ENCODE measurements around the gene SZT2. TPM values are rescaled to one million over a fixed set of nuclear protein-coding genes. Genes with fewer than 3 reads are reported as not detected.
"Not testable (repeated sequence)": the region's sequence is repeated elsewhere in the genome, so short reads cannot be mapped to it uniquely, and the experiment has no call there.

The SZT2 gene
- total and polyA plus RNA-seq, 4 experiments from 2014 or later = 0.69 to 153 (median 72.1) TPM

- H3K27me3 Mint-ChIP-seq; H3K27ac ChIP-seq (ENCODE audit: low read depth, low read length); DNase-seq; POLR2A ChIA-PET (ENCODE audit: partially characterized antibody); H3K4me3 Mint-ChIP-seq; H3K4me3 ChIP-seq (ENCODE audit: low read length in 2 of 2); H3K27me3 ChIP-seq (ENCODE audit: insufficient read depth, low read length); H3K4me1 Mint-ChIP-seq; H3K27ac Mint-ChIP-seq; intact Hi-C loops (cut with micrococcal nuclease); H3K9me3 ChIP-seq (ENCODE audit: control insufficient read depth in 1 of 2, low read length in 2 of 2); H3K36me3 Mint-ChIP-seq; CTCF ChIA-PET (ENCODE audit: partially characterized antibody); H3K4me1 ChIP-seq (ENCODE audit: insufficient read depth, low read length); H3K9me3 Mint-ChIP-seq; H3K36me3 ChIP-seq (ENCODE audit: insufficient read depth, low read length): not testable (repeated sequence)
Observed at GRCh38 chr1:43475611-43476401, 86.1 kb downstream of the SZT2 start.

GRCh38 chr1:43477716-43478115 is 88.0 kb downstream of the SZT2 start:
- Mint-ChIP-seq H3K4me3 (no peak overlapping the region), H3K27ac (no peak overlapping the region), H3K4me1 (peaks cover 0 to 4% (median 2%) of the 10 kb centered on the region in 4 donors), H3K27me3 (peaks cover 2 to 10% of the 10 kb centered on the region in 2 donors), H3K9me3 (no peaks in the 10 kb centered on the region), H3K36me3 (no peaks in the 10 kb centered on the region)
- no peak overlapping the region for H3K4me3 ChIP-seq (ENCODE audit: low read length in 2 of 2)
- no peaks in the 10 kb centered on the region for H3K4me1 ChIP-seq (ENCODE audit: insufficient read depth, low read length)
- H3K27ac ChIP-seq (ENCODE audit: low read depth, low read length) = no peak overlapping the region
- intact Hi-C loops (cut with micrococcal nuclease) = no loop called here
- no peak for DNase-seq
- H3K36me3 ChIP-seq (ENCODE audit: insufficient read depth, low read length) = no peaks in the 10 kb centered on the region
- no peaks in the 10 kb centered on the region for H3K9me3 ChIP-seq (ENCODE audit: control insufficient read depth in 1 of 2, low read length in 2 of 2)
- ChIA-PET POLR2A (ENCODE audit: partially characterized antibody) (no interaction called here), CTCF (ENCODE audit: partially characterized antibody) (no interaction called here)
- no peaks in the 10 kb centered on the region for H3K27me3 ChIP-seq (ENCODE audit: insufficient read depth, low read length)

DNA sequence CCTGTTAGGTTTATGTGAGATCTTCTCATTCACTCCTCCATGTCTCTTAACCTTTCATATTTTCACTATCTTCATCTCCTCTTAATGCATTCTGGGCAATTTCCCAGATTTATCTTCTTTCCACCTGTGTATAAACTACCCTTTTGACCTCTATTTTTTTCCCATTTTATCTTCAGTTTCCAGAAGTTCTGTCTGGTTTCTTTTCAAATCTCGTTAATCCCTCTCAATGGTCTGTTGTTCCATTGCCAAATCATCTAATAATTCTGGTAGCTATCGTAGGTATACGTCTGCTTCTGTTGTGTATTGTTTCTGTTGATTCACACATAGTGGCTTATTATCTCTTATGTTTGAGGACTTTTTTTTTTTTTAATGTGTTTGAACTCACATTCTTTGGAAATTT is 89.7 kb downstream of the SZT2 start:
- Histone ChIP-seq H3K4me1 (ENCODE audit: insufficient read depth, low read length) (no peaks in the 10 kb centered on the region), H3K27ac (ENCODE audit: low read depth, low read length) (no peak overlapping the region), H3K27me3 (ENCODE audit: insufficient read depth, low read length) (no peaks in the 10 kb centered on the region), H3K4me3 (ENCODE audit: low read length in 2 of 2) (no peak overlapping the region), H3K9me3 (ENCODE audit: control insufficient read depth in 1 of 2, low read length in 2 of 2) (no peaks in the 10 kb centered on the region), H3K36me3 (ENCODE audit: insufficient read depth, low read length) (no peaks in the 10 kb centered on the region)
- POLR2A ChIA-PET (ENCODE audit: partially characterized antibody) = no interaction called here
- Mint-ChIP-seq H3K27ac (no peak overlapping the region), H3K4me3 (no peak overlapping the region), H3K36me3 (no peaks in the 10 kb centered on the region), H3K27me3 (peaks cover under 1 to 5% of the 10 kb centered on the region in 2 donors), H3K4me1 (peaks cover 0 to 4% (median 2%) of the 10 kb centered on the region in 4 donors), H3K9me3 (no peaks in the 10 kb centered on the region)
- DNase-seq = no peak
- CTCF ChIA-PET (ENCODE audit: partially characterized antibody) = no interaction called here
- intact Hi-C loops (cut with micrococcal nuclease) = no loop called here

- Mint-ChIP-seq H3K4me1 (peaks cover 0 to 4% (median 2%) of the 10 kb centered on the region in 4 donors), H3K36me3 (no peaks in the 10 kb centered on the region), H3K27ac (no peak overlapping the region), H3K4me3 (no peak overlapping the region), H3K9me3 (no peaks in the 10 kb centered on the region), H3K27me3 (peaks cover 0 to 2% of the 10 kb centered on the region in 2 donors)
- intact Hi-C loops (cut with micrococcal nuclease) = no loop called here
- Histone ChIP-seq H3K9me3 (ENCODE audit: control insufficient read depth in 1 of 2, low read length in 2 of 2) (no peaks in the 10 kb centered on the region), H3K27ac (ENCODE audit: low read depth, low read length) (no peak overlapping the region), H3K36me3 (ENCODE audit: insufficient read depth, low read length) (no peaks in the 10 kb centered on the region), H3K4me1 (ENCODE audit: insufficient read depth, low read length) (no peaks in the 10 kb centered on the region), H3K4me3 (ENCODE audit: low read length in 2 of 2) (no peak overlapping the region), H3K27me3 (ENCODE audit: insufficient read depth, low read length) (no peaks in the 10 kb centered on the region)
- ChIA-PET CTCF (ENCODE audit: partially characterized antibody) (interaction anchor here (0.8 kb wide), 1 partner anchor 45 kb away, joined by 6 read pairs; no protein-coding TSS in a partner anchor), POLR2A (ENCODE audit: partially characterized antibody) (interaction anchor here (1.1 kb wide), 1 partner anchor 27 kb away, joined by 3 read pairs; the partner anchor contains the start of gene HYI)
- DNase-seq = no peak
Observed at GRCh38 chr1:43481491-43481890, 91.8 kb downstream of the SZT2 start.

DNA sequence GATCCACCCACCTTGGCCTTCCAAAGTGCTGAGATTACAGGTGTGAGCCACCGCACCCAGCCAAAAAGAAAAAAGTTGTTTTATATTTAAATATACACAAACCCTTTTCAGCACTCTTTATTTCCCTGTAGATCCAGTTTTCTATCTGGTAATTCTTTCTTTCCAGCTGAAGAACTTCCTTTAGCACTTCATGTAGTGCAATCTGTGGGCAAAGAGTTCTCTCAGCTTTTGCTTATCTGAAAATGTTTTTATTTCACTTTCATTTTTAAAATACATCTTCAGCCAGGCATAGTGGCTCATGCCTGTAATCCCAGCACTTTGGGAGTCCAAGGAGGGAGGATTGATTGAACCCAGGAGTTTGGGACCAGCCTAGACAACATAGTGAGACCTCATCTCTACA is 92.5 kb downstream of the SZT2 start:
- peaks cover 0 to 4% (median 2%) of the 10 kb centered on the region in 4 donors for H3K4me1 Mint-ChIP-seq
- H3K27ac ChIP-seq (ENCODE audit: low read depth, low read length) = no peak overlapping the region
- peaks cover 0 to 6% (median 3%) of the 10 kb centered on the region in 8 donors for H3K9me3 Mint-ChIP-seq
- no peak overlapping the region for H3K4me3 ChIP-seq (ENCODE audit: low read length in 2 of 2)
- intact Hi-C loops (cut with micrococcal nuclease) = no loop called here
- no peaks in the 10 kb centered on the region for H3K36me3 ChIP-seq (ENCODE audit: insufficient read depth, low read length)
- H3K9me3 ChIP-seq (ENCODE audit: control insufficient read depth in 1 of 2, low read length in 2 of 2) = no peaks in the 10 kb centered on the region
- H3K4me3 Mint-ChIP-seq = peak overlapping the region in 2 of 8 donors; percentile 24 to 59
- H3K27me3 Mint-ChIP-seq = peaks cover 1 to 3% of the 10 kb centered on the region in 2 donors
- peaks cover 0 to 2% of the 10 kb centered on the region in 2 donors for H3K36me3 Mint-ChIP-seq
- ChIA-PET POLR2A (ENCODE audit: partially characterized antibody) (interaction anchor here (1.1 kb wide), 1 partner anchor 28 kb away, joined by 3 read pairs; the partner anchor contains the start of gene HYI), CTCF (ENCODE audit: partially characterized antibody) (interaction anchor here (0.8 kb wide), 1 partner anchor 44 kb away, joined by 6 read pairs; no protein-coding TSS in a partner anchor)
- no peak for DNase-seq
- no peaks in the 10 kb centered on the region for H3K4me1 ChIP-seq (ENCODE audit: insufficient read depth, low read length)
- H3K27ac Mint-ChIP-seq = peak overlapping the region in 1 of 7 donors; percentile 65
- H3K27me3 ChIP-seq (ENCODE audit: insufficient read depth, low read length) = no peaks in the 10 kb centered on the region

GRCh38 chr1:43484367-43484766 is 94.7 kb downstream of the SZT2 start:
- POLR2A ChIA-PET (ENCODE audit: partially characterized antibody) = no interaction called here
- no peak overlapping the region for H3K4me3 ChIP-seq (ENCODE audit: low read length in 2 of 2)
- H3K27ac Mint-ChIP-seq = peak overlapping the region in 1 of 7 donors; percentile 59
- no peak overlapping the region for H3K27ac ChIP-seq (ENCODE audit: low read depth, low read length)
- DNase-seq = no peak
- H3K27me3 ChIP-seq (ENCODE audit: insufficient read depth, low read length) = no peaks in the 10 kb centered on the region
- H3K9me3 ChIP-seq (ENCODE audit: control insufficient read depth in 1 of 2, low read length in 2 of 2) = no peaks in the 10 kb centered on the region
- peaks cover 2 to 25% (median 21%) of the 10 kb centered on the region in 8 donors for H3K9me3 Mint-ChIP-seq
- CTCF ChIA-PET (ENCODE audit: partially characterized antibody) = no interaction called here
- peaks cover 0 to 8% of the 10 kb centered on the region in 2 donors for H3K36me3 Mint-ChIP-seq
- H3K27me3 Mint-ChIP-seq = peaks cover 1 to 3% of the 10 kb centered on the region in 2 donors
- no peaks in the 10 kb centered on the region for H3K4me1 ChIP-seq (ENCODE audit: insufficient read depth, low read length)
- no peaks in the 10 kb centered on the region for H3K36me3 ChIP-seq (ENCODE audit: insufficient read depth, low read length)
- H3K4me3 Mint-ChIP-seq = peak overlapping the region in 1 of 8 donors; percentile 12
- intact Hi-C loops (cut with micrococcal nuclease) = no loop called here
- peaks cover 0 to 4% (median 2%) of the 10 kb centered on the region in 4 donors for H3K4me1 Mint-ChIP-seq

- Mint-ChIP-seq H3K4me3 (no peak overlapping the region), H3K36me3 (peaks cover 0 to 15% of the 10 kb centered on the region in 2 donors), H3K4me1 (no peaks in the 10 kb centered on the region), H3K9me3 (peaks cover 8 to 60% (median 45%) of the 10 kb centered on the region in 8 donors), H3K27ac (no peak overlapping the region), H3K27me3 (peaks cover 2 to 3% of the 10 kb centered on the region in 2 donors)
- CTCF ChIA-PET (ENCODE audit: partially characterized antibody) = interaction anchor here (0.7 kb wide), 1 partner anchor 25 kb away, joined by 4 read pairs; no protein-coding TSS in a partner anchor
- Histone ChIP-seq H3K4me3 (ENCODE audit: low read length in 2 of 2) (no peak overlapping the region), H3K9me3 (ENCODE audit: control insufficient read depth in 1 of 2, low read length in 2 of 2) (no peaks in the 10 kb centered on the region), H3K27ac (ENCODE audit: low read depth, low read length) (no peak overlapping the region), H3K36me3 (ENCODE audit: insufficient read depth, low read length) (no peaks in the 10 kb centered on the region), H3K27me3 (ENCODE audit: insufficient read depth, low read length) (no peaks in the 10 kb centered on the region), H3K4me1 (ENCODE audit: insufficient read depth, low read length) (no peaks in the 10 kb centered on the region)
- intact Hi-C loops (cut with micrococcal nuclease) = no loop called here
- POLR2A ChIA-PET (ENCODE audit: partially characterized antibody) = no interaction called here
- no peak for DNase-seq
Observed at GRCh38 chr1:43488165-43488564, 98.5 kb downstream of the SZT2 start.

Data from CD4-positive, alpha-beta memory T cell (primary cell).